ENCODE results near the gene SHQ1. TPM values are rescaled to one million over a fixed set of nuclear protein-coding genes. Genes with fewer than 3 reads are reported as not detected.

The SHQ1 gene
- total and polyA plus RNA-seq, 2 donors (not counting 3 experiments of a cell fraction or from before 2014, with no cell fraction given), result 7.3 to 20.6 TPM

- CTCF ChIA-PET, result no interaction called here
- TF ChIP-seq POLR2AphosphoS5 (IDR thresholded peaks at IDR 0.05; ENCODE audit: insufficient read depth, low read depth, low read length) (no peak), CTCF (IDR thresholded peaks at IDR 0.05; ENCODE audit: extremely low read depth in 1 of 2, insufficient read depth in 1 of 2, low read depth in 1 of 2, low read length in 2 of 2) (no peak), JUN (IDR thresholded peaks at IDR 0.05; ENCODE audit: borderline replicate concordance, insufficient read depth, insufficient read length, low read depth) (no peak), FOS (IDR thresholded peaks at IDR 0.05; ENCODE audit: borderline replicate concordance, insufficient read depth, low read length) (no peak), MYC (IDR thresholded peaks at IDR 0.05; ENCODE audit: low read depth, low read length) (no peak), EZH2 (IDR thresholded peaks at IDR 0.05; ENCODE audit: borderline replicate concordance, low read depth, low read length, severe bottlenecking) (no peak), POLR2A (IDR thresholded peaks at IDR 0.05; ENCODE audit: low read depth, low read length) (no peak), MAX (IDR thresholded peaks at IDR 0.05; ENCODE audit: insufficient read depth, insufficient read length) (no peak), GATA2 (IDR thresholded peaks at IDR 0.05; ENCODE audit: insufficient read depth, insufficient read length, low read depth, low read length) (no peak)
- POLR2A ChIA-PET, result interaction anchor here (1.0 kb wide), 1 partner anchor 9 kb away, joined by 3 read pairs; no protein-coding TSS in a partner anchor
Observed at GRCh38 chr3:72760225-72760624, 88.0 kb downstream of the SHQ1 start.

More at GRCh38 chr3:72760225-72760624, 88.0 kb downstream of the SHQ1 start:
- Histone ChIP-seq H3K36me3 (ENCODE audit: control insufficient read depth in 2 of 2, extremely low read depth in 1 of 2, insufficient read depth in 2 of 2, low read length in 2 of 2) (no peaks in the 10 kb centered on the region), H3K4me3 (replicated peaks in 1 of 3; ENCODE audit: insufficient read depth in 1 of 3, low read depth in 1 of 3, low read length in 3 of 3) (no peak overlapping the region), H3K27me3 (ENCODE audit: control insufficient read depth in 2 of 2, insufficient read depth in 2 of 2, low read length in 2 of 2) (no peaks in the 10 kb centered on the region), H3K9me1 (replicated peaks; ENCODE audit: control insufficient read depth, extremely low read depth, insufficient read depth, low read length) (no peaks in the 10 kb centered on the region), H3K27ac (ENCODE audit: insufficient read depth, low read depth, low read length) (no peak overlapping the region), H3K79me2 (ENCODE audit: control insufficient read depth, insufficient read depth, low read length) (no peaks in the 10 kb centered on the region), H3K9ac (replicated peaks; ENCODE audit: extremely low read depth, insufficient read depth, low read length) (no peak overlapping the region), H3K4me1 (ENCODE audit: control insufficient read depth, extremely low read depth, insufficient read depth, low read length) (peaks cover 2% of the 10 kb centered on the region), H4K20me1 (replicated peaks; ENCODE audit: control insufficient read depth, extremely low read depth, insufficient read depth, low read length) (no peaks in the 10 kb centered on the region), H2AFZ (ENCODE audit: low read depth, low read length) (no peak overlapping the region), H3K9me3 (replicated peaks; ENCODE audit: control insufficient read depth, insufficient read depth, low read length) (no peaks in the 10 kb centered on the region), H3K4me2 (ENCODE audit: insufficient read depth, low read length) (no peak overlapping the region)
- DNase-seq (ENCODE audit: low read depth, low spot score) (no peak), FAIRE-seq (no peak)
- dilution Hi-C loops (cut with MboI; ENCODE audit: extremely low pct_ligation_motif_present, low sequenced_read_pairs), result no loop called here
- intact Hi-C loops (cut with micrococcal nuclease), result no loop called here
- no TSS peak for BruUV-seq (replicated peaks)

Measured in endothelial cell of umbilical vein (primary cell).